Measurements from ENCODE around the gene RPL34.
"Not testable (repeated sequence)": the region's sequence is repeated elsewhere in the genome, so short reads cannot be mapped to it uniquely, and the experiment has no call there.

Gene RPL34

DNA sequence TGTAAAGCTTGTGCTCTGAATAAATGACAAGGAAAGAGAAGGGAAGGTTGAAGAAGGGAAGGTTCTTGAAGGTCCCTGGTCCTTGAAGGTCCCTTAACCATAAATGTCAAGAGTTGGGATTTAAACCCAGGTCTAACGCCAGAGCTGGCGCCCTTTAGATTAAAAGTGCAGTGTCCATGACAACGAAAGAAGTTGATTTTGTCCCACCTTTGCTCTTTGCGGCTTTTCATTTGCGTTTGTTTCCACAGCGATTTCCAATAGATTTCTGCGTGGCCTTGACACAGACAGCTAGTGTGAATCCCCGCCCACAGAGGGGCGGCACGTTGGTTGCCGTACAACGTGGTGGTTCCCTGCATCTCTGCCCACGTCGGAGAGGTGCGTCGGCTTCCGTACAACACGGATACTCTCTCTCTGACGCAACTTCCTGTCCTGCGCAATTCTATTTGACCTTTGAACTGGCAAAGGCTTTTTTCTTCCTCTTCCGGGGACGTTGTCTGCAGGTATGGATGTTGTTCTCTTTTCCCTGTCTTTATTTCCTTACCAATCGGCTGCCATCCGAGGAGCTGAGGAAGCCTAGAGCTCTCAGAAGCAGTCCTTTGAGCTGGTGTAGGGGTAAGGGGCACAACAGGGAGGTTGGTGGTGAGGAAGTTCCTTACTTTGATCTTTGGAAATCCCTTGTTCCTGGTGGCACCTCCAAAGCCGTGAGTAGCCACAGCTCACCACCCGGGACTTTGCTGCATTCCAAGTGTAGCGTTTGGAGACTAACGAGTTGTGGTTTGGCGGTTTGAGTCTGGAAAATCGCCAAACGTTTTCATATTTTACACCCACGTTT, at the start of gene RPL34:
TSS of gene RPL34 (plus strand) at position 476 of the 832 bp plus-strand sequence. CDS start 1,384 bp downstream, outside the sequence.
- DNase-seq (ENCODE audit: low spot score): peak; percentile 97

DNA sequence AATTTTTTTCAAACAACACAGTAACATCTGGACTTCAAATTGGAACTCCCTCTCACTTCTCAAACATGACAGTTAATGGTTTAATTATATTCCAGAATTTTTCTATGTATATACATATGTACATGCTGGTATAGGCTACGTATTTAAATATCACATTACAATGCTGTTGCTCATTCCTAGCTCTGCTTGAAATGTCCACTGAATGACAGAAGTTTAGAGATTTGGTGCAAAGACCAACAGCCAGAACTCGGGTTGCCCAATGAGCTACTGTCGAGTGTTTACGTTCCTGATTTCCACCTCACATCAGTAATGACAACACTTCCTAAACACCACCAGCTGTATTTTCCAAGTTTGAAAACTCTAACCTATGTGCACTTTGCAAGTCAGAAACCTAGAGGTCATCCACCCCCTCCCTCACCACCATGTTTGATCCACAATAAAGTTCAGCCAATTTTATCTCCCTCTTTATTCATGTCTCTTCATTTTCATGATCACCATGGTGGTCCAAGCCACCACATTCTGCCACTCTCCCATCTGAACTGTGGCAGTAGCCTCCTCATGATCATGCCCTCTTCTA, 49.3 kb upstream of the RPL34 start:
- no peak for DNase-seq (ENCODE audit: low spot score)

- no peak for DNase-seq (ENCODE audit: low spot score)
These were observed 46.0 kb upstream of the RPL34 start for GRCh38 chr4:108574402-108574801.

- DNase-seq (ENCODE audit: low spot score): no peak
These were observed 39.3 kb upstream of the RPL34 start for GRCh38 chr4:108581083-108581482.

DNA sequence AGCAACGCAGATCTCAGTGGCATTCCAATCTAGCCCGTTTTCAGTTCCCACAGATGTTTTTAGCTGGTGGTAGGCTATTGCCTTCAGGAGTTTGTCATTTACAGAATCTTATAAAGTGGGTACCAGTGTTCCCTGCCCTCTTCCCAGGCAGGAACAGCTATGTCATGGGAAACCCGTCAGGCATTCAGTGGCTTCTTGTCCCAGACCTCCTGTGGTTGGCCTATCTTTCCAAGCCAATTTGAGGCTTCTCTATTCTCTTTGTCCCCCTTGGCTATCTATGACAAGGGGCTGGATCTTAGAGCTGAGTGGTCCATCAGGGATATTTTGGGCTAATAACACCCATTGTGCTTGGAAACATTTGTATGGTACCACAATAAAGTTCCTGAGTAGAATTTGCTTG, 33.6 kb upstream of the RPL34 start:
- DNase-seq (ENCODE audit: low spot score): no peak

GRCh38 chr4:108588878-108589277, 31.5 kb upstream of the RPL34 start:
- no peak for DNase-seq (ENCODE audit: low spot score)

- DNase-seq (ENCODE audit: low spot score): no peak
These were observed 30.4 kb upstream of the RPL34 start for GRCh38 chr4:108589961-108590360.

DNA sequence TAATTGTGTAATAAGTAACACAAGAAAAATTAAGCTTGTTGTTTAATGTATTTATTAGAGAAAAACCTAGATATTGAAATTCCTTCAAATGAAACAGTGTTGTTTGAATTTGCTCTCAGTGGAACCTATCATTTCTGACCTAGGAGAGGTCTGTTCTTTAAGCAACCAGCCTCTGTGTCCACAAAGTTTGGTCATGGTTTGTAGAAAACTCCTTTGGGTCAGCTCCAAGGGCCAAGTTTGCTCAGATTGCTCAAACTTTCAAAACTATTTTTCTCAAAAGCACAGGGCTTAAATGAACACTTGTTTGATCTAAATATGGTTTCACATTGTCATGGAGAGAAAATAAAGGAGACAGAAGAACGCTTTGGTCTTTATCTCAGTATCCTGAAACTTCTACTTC, 29.6 kb upstream of the RPL34 start:
- DNase-seq (ENCODE audit: low spot score): no peak

DNA sequence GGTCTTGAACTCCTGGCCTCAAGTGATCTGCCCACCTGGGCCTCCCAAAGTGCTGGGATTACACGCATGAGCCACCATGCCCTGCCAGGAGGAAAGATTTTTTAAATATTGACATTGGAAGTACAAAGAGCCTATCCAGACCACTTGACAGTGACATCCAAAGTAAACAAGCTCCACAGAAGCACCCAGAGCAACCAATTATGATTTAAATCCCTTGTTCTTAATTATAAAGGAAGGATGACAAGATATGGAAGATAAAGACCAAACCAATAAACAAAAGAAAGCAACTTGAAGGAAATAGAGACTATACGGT, 27.7 kb upstream of the RPL34 start:
- DNase-seq (ENCODE audit: low spot score): no peak

- not testable (repeated sequence) for DNase-seq (ENCODE audit: low spot score)
These were observed 26.1 kb upstream of the RPL34 start for GRCh38 chr4:108594296-108594695.

DNA sequence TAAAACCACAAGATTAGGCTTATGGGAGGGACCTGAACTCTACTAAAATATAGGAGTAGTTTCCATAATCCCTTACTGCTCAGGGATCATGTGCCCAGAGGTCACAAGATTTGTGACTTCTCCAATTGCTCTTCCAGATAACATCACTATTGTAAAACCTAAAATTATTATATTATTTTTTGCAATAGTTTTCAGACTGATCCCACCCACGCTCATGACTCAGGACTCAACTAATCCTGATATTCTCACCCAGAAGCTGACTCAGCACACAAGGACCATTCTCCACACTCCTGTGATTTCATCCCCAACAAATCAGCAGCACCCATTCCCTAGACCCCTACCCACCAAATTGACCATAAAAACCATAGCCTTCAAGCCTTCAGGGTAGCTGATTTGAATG, 24.0 kb upstream of the RPL34 start:
- DNase-seq (ENCODE audit: low spot score): no peak

- DNase-seq (ENCODE audit: low spot score): no peak
These were observed 19.3 kb upstream of the RPL34 start for GRCh38 chr4:108601106-108601505.

DNA sequence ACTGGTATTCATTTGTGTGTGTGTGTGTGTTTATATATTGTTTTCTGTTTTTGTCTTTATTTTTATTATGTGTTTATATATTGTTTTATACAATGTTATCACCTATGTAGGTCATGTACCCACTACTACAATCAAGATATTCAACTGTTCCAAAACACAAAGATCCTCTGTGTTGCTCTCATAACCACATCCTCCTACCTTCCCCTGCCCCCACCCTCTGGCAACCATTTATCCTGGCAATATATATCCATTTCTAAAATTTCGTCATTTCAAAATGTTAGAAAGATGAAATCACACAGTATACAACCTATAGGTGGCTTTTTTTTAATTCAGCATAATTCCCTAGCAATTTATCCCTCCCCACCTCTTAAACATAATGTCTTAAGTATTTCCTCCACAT, 18.8 kb upstream of the RPL34 start:
- DNase-seq (ENCODE audit: low spot score): no peak

DNA sequence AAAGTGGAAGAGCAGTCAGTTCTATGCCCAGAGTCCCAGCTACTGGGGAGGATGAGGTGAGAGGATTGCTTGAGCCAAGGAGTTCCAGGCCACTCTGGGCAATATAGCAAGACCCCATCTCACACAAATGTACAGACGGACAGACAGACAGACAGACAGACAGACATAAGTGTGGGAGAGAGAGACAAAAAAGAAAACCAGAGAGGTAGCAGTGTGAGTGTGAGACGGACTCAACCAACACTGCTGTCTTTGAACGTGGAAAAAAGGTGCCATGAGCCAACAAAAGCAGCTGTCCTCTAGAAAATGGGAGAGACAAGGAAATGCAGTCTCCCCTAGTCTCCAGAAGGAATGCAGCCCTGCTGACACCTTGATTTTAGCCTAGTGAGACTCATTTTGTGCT, 18.2 kb upstream of the RPL34 start:
- DNase-seq (ENCODE audit: low spot score): no peak

DNA sequence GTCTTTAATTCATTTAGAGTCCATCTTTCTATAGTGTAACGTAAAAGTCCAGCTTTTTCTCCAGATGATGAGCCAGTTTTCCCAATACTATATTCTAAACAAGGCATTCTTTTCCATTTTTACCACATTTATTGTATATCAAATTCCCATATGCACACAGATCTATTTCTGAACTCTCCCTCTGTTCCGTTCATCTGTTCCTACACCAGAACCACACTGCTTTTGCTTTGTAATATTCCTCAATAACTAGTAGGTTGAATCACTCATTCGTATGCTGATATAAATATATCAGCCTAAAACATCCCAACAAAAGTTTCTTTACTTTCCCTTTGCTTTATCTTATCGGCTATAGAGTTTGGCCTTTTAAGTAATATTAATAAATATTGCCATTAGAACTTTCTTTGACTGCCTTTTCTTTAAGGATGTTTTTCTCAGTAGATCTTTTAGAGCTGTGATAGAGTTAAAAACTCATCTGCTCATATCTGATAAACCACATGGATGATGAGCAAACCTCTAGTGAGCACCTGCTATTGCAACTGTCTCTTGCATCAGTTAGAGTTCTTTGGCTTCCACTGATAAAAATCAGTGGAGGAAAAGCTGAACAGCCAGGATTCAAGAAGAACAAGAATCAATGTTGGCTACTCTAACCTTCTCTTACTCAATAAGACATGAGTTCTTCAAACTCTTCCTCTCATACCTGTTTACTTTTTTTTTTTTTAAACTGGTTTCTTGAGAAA, 13.1 kb upstream of the RPL34 start:
- DNase-seq (ENCODE audit: low spot score): no peak

DNA sequence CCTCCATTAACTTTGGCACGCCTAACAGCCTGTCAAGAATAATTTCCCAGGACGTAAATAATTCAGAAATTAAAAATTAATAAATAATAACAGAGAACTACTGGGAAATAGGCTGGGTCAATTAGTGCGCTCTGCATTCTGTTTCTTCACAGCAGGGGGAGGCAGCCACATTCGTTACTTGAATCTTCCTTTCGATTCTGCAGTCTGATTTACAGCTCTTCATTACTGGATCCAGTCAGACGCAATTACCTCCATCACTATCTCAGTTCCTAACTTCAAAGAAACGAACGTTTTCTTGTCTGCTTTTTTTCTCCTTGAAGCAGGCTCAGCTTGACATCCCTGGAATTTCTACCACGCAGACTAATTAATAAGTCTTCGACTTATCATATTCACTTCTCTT, 9.0 kb upstream of the RPL34 start:
- no peak for DNase-seq (ENCODE audit: low spot score)

DNA sequence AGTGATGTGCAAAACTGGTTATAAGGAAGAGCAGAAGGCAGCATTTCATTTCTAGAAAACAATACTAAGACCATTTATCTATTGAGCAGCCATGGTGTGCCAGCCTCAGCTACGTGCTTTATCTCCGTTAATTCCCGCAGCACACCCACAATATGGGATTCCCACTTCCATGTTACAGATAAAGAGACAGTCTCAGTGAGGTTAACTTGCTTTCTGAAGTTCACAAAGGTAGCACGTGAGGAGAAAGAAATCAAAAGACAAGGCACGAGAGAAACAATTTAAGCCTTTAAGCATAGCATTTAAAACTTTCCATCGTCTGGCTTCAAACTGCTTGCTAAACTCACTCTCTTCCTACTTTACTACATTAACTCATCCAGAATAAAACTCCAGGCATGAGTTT, 8.0 kb upstream of the RPL34 start:
- DNase-seq (ENCODE audit: low spot score): no peak

GRCh38 chr4:108619372-108620100, 840 bp upstream of the RPL34 start:
- peak; percentile 30 for DNase-seq (ENCODE audit: low spot score)

DNA sequence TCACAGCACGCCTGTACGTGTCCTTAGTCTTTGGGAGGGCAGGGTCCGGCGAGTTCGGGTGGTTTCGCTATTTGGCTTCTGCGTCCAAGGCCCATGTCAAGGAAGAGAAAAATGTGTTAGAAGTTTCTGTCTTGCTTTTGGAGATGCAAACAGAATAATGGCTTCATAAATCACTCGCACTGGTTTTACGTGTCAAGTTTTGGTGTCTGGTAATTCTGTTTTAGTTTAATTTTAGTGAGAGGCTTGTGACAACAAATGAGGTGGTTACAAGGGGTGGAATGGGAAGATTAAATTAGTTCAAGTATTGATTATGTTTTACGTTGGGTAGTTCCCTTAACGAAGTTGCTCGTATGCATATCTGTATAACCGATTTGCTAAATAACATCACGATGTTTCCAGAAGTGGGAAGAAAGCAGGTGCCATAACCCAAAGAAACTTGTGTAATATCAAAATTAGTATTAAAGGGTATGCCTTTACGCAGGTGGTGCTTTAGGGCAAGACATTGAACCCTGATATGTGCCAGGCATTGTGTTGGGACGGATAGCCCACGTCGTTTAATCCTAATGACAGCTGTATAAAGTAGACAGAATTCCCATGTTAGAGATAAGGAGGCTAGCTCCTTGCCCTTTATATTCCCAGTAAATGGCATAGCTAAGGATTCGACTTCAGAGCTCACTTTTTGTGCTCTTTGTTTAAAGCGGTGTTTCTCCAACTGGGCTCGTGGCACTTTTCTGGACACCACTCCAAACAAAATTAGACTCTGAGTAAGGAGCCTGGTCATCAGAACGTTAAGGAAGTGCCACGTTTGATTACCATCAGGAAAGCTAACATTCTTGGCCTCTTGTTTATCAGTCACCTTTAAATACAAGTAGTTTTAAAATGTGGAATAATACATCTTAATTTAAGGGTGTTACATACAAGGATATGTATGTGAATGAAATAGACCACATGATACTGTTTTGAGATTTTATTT, 843 bp downstream of the RPL34 start:
- DNase-seq (ENCODE audit: low spot score): no peak

- no peak for DNase-seq (ENCODE audit: low spot score)
These were observed 1.6 kb downstream of the RPL34 start for GRCh38 chr4:108622022-108622421.

DNA sequence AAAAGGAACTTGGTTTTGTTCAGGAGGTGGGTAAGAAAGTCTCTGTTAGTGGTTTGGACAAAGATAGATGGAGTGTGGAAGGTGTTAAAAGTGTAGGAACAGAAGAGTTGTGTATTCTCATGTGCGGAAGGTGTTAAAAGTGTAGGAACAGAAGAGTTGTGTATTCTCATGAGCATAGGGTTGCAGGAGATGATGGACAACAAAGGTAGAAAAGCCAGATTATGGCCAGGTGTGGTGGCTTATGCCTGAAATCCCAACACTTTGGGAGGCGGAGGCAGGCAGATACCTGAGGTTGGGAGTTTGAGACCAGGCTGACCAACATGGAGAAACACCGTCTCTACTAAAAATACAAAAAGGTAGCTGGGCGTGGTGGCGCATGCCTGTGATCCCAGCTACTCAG, 2.5 kb downstream of the RPL34 start:
- DNase-seq (ENCODE audit: low spot score): no peak
